ENCODE measurements around the gene TRIM32. TPM values are rescaled to one million over a fixed set of nuclear protein-coding genes. Genes with fewer than 3 reads are reported as not detected.

The TRIM32 gene
- total RNA-seq, 1 experiment from 2014 or later: 17.5 TPM

DNA sequence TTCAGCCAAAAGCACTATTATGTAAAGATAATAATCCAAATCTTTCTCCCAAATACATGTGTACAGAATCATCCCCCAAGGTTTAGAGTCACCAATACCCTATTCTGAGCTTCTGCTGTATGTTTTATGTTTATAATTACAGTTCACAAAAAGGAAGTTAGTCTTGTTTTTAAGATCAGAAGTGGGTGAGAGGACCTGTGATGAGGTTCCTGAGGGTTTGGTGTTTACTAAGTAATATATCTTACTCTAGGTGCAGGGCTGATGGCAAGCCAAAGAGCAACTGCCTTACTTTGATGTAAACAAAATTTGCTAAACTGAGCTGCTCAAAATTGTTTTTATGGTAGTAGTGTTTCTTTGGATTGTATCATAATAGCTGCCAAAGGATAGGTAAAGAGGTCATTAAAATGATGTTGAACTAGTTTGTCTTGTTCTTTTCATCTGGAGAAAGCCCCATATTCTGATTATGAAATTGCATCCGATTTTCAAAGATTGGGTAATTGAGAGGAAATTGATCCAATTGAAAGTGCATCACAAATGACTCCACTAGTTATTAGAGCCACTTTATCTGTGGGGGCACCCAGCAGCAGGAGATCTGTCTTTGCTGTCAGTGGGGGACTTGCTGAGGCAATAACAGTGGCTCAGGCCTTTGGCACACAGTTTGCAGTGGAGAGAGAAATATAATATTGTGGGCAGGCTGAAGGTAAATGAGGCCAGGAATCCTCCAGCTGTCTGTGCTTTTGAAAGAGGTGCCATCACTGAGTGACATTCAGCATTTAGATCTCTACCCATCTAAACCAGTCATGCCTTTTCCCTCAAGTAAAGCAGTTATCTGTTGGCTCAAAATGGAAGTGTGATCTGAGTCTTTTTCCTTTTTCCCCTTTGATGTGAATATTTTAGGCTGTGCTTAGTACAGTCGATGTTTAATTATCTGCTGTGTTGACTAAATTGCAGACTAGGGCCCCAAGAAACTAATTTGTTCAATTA lies 14.1 kb downstream of the TRIM32 start (continued):
- TF ChIP-seq, protein P1, sequence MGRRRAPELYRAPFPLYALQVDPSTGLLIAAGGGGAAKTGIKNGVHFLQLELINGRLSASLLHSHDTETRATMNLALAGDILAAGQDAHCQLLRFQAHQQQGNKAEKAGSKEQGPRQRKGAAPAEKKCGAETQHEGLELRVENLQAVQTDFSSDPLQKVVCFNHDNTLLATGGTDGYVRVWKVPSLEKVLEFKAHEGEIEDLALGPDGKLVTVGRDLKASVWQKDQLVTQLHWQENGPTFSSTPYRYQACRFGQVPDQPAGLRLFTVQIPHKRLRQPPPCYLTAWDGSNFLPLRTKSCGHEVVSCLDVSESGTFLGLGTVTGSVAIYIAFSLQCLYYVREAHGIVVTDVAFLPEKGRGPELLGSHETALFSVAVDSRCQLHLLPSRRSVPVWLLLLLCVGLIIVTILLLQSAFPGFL (CRISPR knock-in tag; IDR thresholded peaks at IDR 0.05; ENCODE audit: borderline replicate concordance): no peak
- no peak for TF ChIP-seq ELF4 (CRISPR knock-in tag; IDR thresholded peaks at IDR 0.05; ENCODE audit: low read depth)
- TF ChIP-seq, protein P2, sequence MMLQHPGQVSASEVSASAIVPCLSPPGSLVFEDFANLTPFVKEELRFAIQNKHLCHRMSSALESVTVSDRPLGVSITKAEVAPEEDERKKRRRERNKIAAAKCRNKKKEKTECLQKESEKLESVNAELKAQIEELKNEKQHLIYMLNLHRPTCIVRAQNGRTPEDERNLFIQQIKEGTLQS (CRISPR knock-in tag; conservative IDR thresholded peaks at IDR 0.05): no peak
- TF ChIP-seq, protein P3, sequence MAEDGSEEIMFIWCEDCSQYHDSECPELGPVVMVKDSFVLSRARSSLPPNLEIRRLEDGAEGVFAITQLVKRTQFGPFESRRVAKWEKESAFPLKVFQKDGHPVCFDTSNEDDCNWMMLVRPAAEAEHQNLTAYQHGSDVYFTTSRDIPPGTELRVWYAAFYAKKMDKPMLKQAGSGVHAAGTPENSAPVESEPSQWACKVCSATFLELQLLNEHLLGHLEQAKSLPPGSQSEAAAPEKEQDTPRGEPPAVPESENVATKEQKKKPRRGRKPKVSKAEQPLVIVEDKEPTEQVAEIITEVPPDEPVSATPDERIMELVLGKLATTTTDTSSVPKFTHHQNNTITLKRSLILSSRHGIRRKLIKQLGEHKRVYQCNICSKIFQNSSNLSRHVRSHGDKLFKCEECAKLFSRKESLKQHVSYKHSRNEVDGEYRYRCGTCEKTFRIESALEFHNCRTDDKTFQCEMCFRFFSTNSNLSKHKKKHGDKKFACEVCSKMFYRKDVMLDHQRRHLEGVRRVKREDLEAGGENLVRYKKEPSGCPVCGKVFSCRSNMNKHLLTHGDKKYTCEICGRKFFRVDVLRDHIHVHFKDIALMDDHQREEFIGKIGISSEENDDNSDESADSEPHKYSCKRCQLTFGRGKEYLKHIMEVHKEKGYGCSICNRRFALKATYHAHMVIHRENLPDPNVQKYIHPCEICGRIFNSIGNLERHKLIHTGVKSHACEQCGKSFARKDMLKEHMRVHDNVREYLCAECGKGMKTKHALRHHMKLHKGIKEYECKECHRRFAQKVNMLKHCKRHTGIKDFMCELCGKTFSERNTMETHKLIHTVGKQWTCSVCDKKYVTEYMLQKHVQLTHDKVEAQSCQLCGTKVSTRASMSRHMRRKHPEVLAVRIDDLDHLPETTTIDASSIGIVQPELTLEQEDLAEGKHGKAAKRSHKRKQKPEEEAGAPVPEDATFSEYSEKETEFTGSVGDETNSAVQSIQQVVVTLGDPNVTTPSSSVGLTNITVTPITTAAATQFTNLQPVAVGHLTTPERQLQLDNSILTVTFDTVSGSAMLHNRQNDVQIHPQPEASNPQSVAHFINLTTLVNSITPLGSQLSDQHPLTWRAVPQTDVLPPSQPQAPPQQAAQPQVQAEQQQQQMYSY (CRISPR knock-in tag; IDR thresholded peaks at IDR 0.05): no peak
- TF ChIP-seq CREB1 (CRISPR knock-in tag; IDR thresholded peaks at IDR 0.05): no peak

DNA sequence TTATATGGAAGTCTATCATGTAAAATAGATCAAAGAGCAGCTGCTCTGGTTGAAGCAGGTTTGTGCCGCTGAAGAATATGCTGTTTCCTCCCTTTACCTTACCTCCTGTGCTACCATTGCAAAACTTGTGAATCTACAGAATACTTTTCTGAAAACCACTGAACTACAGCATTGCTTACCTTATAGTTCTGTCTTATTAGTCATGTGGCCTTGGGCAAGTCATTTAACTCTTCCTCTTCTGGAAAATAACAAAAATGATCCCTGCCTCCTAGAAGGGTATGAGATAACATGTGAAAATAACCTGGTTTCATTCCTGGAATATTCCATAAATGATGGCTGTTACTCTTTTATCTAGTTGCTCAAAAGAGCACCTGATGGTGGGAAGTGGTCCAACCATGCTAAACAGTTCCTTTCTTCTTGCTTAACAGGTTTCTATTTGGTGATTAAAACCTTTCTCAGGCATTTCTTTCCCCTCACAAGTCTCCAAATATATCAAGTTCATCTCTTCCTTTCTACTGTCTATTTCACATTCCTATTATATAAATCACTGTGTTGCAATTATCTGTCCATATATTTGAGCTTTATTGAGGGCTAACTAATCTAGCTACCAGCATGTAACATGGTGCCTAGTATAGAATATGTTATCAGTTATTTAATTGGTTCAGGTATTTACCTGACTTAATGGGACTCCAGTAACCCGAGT lies 15.0 kb downstream of the TRIM32 start:
- H3K27me3 Mint-ChIP-seq (ENCODE audit: low read depth): no peaks in the 10 kb centered on the region
- 0 out of 2 replicates have a peak, but pooled peaks cover 4% of the 10 kb centered on the region for H3K9me3 Mint-ChIP-seq
- DNase-seq (ENCODE audit: low spot score) (no peak), ATAC-seq (no peak)
- ChIA-PET CTCF (no interaction called here), POLR2A (no interaction called here)
- H3K4me3 Mint-ChIP-seq: no peak overlapping the region
- TF ChIP-seq, protein P4, sequence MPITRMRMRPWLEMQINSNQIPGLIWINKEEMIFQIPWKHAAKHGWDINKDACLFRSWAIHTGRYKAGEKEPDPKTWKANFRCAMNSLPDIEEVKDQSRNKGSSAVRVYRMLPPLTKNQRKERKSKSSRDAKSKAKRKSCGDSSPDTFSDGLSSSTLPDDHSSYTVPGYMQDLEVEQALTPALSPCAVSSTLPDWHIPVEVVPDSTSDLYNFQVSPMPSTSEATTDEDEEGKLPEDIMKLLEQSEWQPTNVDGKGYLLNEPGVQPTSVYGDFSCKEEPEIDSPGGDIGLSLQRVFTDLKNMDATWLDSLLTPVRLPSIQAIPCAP (CRISPR knock-in tag; IDR thresholded peaks at IDR 0.05): no peak
- TF ChIP-seq ZNF317 (CRISPR knock-in tag; IDR thresholded peaks at IDR 0.05; ENCODE audit: borderline replicate concordance, low read depth): no peak
- no peak for TF ChIP-seq JUN (CRISPR knock-in tag; IDR thresholded peaks at IDR 0.05)
- no peak for TF ChIP-seq NFE2L1 (CRISPR knock-in tag; IDR thresholded peaks at IDR 0.05)
- no peak for TF ChIP-seq TEAD1 (CRISPR knock-in tag; IDR thresholded peaks at IDR 0.05)
- H3K36me3 Mint-ChIP-seq: peaks cover 29% of the 10 kb centered on the region
- no peak overlapping the region for H3K27ac Mint-ChIP-seq
- peaks cover 9% of the 10 kb centered on the region for H3K4me1 Mint-ChIP-seq

DNA sequence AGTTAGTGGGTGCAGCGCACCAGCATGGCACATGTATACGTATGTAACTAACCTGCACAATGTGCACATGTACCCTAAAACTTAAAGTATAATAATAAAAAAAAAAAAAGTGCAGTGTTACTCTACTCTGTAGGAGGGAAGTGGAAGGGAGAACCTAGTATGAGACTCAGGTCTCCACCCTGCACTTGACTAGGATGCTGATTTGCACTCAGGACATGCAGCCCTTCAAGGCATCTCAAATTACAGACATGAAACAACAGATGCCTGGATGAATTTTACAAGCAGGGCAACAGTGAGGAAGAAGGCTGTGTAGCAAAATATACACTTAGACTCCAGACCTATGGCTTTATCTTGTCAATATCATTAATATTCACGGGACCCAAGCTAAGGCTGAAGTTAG lies 16.5 kb downstream of the TRIM32 start:
- no peak overlapping the region for H3K4me3 Mint-ChIP-seq
- POLR2A ChIA-PET: no interaction called here
- H3K27ac Mint-ChIP-seq: no peak overlapping the region
- DNase-seq (ENCODE audit: low spot score) (no peak), ATAC-seq (no peak; the same call in 1 of the 2 replicates)
- H3K36me3 Mint-ChIP-seq: peaks cover 19% of the 10 kb centered on the region
- no peaks in the 10 kb centered on the region for H3K27me3 Mint-ChIP-seq (ENCODE audit: low read depth)
- 0 out of 2 replicates have a peak, but pooled peaks cover 4% of the 10 kb centered on the region for H3K9me3 Mint-ChIP-seq
- peaks cover 9% of the 10 kb centered on the region for H3K4me1 Mint-ChIP-seq
- CTCF ChIA-PET: no interaction called here
- TF ChIP-seq, protein P5, sequence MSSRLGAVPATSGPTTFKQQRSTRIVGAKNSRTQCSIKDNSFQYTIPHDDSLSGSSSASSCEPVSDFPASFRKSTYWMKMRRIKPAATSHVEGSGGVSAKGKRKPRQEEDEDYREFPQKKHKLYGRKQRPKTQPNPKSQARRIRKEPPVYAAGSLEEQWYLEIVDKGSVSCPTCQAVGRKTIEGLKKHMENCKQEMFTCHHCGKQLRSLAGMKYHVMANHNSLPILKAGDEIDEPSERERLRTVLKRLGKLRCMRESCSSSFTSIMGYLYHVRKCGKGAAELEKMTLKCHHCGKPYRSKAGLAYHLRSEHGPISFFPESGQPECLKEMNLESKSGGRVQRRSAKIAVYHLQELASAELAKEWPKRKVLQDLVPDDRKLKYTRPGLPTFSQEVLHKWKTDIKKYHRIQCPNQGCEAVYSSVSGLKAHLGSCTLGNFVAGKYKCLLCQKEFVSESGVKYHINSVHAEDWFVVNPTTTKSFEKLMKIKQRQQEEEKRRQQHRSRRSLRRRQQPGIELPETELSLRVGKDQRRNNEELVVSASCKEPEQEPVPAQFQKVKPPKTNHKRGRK (CRISPR knock-in tag; IDR thresholded peaks at IDR 0.05; ENCODE audit: borderline replicate concordance): no peak
- TF ChIP-seq ZNF219 (CRISPR knock-in tag; IDR thresholded peaks at IDR 0.05; ENCODE audit: borderline replicate concordance): no peak
- TF ChIP-seq, protein P6, sequence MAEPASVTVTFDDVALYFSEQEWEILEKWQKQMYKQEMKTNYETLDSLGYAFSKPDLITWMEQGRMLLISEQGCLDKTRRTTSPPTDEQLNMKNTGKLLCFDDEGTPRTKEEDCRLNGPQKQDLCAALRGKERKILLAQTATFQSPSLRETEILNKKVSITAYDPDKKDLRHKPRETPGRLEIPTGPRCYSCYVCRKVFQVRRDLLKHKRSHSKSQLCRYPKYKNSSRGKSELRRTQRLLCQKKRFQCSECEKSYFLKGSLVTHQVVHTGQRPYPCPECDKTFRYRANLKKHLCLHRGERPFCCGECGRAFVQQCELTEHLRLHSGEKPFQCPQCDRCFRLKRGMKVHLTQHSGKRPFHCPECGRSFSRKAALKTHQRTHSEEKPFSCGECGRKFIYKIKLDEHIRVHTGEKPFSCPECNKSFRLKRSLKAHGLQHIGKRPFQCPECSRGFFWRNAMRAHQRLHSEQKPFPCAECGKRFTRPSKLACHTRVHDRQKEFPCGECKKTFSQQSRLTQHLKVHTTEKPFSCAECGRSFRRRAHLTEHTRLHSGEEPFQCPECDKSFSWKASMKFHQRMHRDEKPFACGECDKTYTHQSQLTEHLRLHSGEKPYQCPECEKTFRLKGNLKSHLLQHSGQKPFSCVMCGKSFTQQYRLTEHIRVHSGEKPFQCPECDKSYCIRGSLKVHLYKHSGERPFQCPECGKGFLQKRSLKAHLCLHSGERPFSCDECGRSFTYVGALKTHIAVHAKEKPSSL (CRISPR knock-in tag; conservative IDR thresholded peaks at IDR 0.05): no peak
- TF ChIP-seq, protein P7, sequence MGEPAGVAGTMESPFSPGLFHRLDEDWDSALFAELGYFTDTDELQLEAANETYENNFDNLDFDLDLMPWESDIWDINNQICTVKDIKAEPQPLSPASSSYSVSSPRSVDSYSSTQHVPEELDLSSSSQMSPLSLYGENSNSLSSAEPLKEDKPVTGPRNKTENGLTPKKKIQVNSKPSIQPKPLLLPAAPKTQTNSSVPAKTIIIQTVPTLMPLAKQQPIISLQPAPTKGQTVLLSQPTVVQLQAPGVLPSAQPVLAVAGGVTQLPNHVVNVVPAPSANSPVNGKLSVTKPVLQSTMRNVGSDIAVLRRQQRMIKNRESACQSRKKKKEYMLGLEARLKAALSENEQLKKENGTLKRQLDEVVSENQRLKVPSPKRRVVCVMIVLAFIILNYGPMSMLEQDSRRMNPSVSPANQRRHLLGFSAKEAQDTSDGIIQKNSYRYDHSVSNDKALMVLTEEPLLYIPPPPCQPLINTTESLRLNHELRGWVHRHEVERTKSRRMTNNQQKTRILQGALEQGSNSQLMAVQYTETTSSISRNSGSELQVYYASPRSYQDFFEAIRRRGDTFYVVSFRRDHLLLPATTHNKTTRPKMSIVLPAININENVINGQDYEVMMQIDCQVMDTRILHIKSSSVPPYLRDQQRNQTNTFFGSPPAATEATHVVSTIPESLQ (CRISPR knock-in tag; IDR thresholded peaks at IDR 0.05): no peak
- TF ChIP-seq, protein P8, sequence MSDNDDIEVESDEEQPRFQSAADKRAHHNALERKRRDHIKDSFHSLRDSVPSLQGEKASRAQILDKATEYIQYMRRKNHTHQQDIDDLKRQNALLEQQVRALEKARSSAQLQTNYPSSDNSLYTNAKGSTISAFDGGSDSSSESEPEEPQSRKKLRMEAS (CRISPR knock-in tag; IDR thresholded peaks at IDR 0.05): no peak
- no peak for TF ChIP-seq NFATC4 (CRISPR knock-in tag; IDR thresholded peaks at IDR 0.05)
- TF ChIP-seq ZNF416 (CRISPR knock-in tag; IDR thresholded peaks at IDR 0.05): no peak
- no peak for TF ChIP-seq FOXP1 (CRISPR knock-in tag; IDR thresholded peaks at IDR 0.05; ENCODE audit: borderline replicate concordance)
- no peak for TF ChIP-seq CREB1 (CRISPR knock-in tag; IDR thresholded peaks at IDR 0.05)

Measured in WTC11 (cell line).